ENCODE data around the gene GATC. TPM values are rescaled to one million over a fixed set of nuclear protein-coding genes. Genes with fewer than 3 reads are reported as not detected.
A peak's percentile ranks its signal among the peaks of the same experiment; 100 is the strongest.
"Not testable (repeated sequence)": the region's sequence is repeated elsewhere in the genome, so short reads cannot be mapped to it uniquely, and the experiment has no call there.

GATC gene
- total RNA-seq, 1 experiment from 2014 or later, result 17.7 TPM

GRCh38 chr12:120437735-120438494, 8.3 kb upstream of the GATC start, which contains the start of gene COX6A1:
Gene COX6A1 (plus strand): TSS chr12:120438113. CDS start chr12:120438127, 14 bp downstream.
- DNase-seq (ENCODE audit: low read depth), result peak; percentile 94

DNA sequence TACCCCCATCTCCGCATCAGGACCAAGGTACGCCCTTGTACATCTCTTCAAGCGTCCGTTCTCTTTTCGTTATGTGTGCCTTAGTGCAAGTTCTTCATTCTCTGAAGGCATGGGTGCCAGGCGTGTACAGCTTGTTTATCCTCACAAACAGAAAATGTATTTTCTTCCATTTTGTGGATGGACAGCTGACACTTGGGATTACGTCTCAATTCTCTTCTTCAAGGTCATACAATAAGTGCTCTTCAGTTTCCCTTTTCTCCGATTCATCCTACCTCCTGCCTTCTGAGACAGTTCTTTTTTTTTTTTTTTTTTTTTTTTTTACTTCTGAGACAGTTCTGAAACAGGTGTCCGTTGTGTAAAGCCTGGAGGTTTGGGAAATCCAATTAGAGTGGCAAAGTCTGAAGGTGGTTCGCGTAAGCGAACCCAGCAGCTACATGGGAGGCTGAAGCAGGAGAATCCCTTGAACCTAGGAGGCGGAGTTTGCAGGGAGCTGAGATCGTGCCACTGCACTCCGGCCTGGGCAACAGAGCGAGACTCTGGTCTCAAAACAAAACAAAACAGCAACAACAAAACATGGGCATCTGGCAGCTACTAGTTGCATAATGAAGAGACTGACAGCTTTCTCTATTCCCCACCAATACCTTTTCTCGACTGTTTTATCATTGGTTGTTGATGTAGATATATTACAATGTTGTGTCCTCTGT, 7.6 kb upstream of the GATC start:
- no peak for DNase-seq (ENCODE audit: low read depth)

DNA sequence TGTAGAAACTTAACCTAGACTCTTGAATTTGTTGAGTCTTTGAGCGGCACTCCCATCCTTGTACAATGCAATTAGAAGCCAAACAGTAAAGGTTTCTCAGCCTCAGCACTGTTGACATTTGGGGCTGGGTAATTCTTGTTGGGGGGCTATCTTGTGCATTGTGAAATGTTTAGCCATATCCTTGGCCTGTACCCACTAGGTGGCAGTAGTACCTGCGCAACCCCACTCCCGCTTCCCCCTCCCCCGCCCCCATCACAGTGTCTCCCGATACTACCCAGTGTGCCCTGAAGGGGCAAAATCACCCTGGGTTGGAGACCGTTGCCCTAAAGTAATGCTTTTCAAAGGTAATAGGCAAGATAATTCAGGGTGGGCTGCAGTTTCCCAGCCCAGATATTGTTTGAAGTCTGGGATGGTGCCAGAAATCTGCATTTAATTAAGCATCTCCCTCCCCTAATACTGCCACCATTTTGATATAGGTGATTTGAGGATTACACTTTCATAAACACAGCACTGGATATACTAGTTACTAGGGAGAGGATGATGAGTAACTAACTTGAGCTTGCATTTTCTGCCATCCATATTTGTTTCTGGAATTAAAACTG, 6.5 kb upstream of the GATC start:
- DNase-seq (ENCODE audit: low read depth), result peak; percentile 63

DNA sequence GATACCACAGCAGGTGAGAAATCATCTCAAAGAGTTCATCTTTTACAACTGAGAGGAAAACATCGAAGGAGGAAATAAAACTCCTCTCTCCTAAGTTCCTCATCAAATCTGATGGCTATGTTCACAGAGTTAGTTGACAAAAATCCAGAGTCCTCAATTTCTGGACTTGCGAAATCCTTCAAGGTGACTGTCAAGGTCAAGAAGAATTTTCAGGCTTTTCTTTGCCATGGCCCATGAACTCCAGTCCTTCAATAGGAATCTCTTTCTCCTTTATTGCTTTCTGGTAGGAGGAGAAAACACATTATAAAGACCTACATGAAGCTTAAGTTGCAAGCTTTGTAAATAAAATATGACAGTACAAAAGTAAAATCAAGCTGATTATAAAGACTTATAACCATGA, 1.6 kb upstream of the GATC start:
- no peak for DNase-seq (ENCODE audit: low read depth)

DNA sequence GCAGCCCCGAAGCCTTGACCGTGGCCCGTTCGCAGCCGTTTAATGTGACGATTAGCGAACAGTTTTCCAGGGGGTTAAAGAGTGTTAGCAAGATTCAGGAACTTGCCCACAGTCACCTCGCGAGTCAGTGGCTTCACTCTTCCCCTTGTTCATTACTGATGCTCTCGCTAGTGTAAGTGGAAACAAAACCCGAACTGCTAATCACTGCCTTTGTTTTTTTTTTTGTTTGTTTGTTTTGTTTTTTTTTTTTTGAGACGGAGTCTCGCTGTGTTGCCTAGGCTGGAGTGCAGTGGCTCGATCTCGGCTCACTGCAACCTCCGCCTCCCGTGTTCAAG, 567 bp downstream of the GATC start:
- DNase-seq (ENCODE audit: low read depth), result not testable (repeated sequence)

DNA sequence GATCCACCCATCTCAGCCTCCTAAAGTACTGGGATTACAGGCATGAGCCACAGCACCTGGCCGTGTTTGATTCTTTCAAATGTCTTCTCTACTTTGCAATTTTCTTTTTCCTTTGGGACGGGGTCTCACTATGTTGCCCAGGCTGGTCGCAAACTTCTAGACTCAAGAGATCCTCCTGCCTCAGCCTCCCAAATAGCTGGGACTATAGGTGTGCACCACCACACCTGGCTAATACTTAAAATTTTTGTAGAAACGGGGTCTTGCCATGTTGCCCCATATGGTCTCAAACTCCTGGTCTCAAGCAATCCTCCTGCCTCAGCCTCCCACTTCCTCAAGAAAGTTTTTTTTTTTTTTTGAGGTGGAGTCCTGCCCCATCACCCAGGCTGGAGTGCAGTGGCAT, 1.7 kb downstream of the GATC start:
- no peak for DNase-seq (ENCODE audit: low read depth)

DNA sequence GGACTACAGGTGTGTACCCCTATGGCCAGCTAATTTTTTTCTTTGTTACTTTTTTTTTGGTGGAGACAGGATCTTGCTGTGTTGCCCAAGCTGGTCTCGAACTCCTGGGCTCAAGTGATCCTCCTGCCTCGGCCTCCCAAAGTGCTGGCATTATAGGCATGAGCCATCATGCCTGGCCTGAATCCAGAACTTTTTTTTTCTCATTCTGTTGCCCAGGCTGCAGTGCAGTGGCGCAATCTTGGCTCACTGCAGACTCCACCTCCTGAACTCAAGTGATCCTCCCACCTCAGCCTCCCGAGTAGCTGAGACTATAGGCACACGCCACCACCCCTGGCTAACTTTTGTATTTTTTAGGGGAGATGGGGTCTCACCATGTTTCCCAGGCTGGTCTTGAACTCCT, 6.3 kb downstream of the GATC start:
- not testable (repeated sequence) for DNase-seq (ENCODE audit: low read depth)

DNA sequence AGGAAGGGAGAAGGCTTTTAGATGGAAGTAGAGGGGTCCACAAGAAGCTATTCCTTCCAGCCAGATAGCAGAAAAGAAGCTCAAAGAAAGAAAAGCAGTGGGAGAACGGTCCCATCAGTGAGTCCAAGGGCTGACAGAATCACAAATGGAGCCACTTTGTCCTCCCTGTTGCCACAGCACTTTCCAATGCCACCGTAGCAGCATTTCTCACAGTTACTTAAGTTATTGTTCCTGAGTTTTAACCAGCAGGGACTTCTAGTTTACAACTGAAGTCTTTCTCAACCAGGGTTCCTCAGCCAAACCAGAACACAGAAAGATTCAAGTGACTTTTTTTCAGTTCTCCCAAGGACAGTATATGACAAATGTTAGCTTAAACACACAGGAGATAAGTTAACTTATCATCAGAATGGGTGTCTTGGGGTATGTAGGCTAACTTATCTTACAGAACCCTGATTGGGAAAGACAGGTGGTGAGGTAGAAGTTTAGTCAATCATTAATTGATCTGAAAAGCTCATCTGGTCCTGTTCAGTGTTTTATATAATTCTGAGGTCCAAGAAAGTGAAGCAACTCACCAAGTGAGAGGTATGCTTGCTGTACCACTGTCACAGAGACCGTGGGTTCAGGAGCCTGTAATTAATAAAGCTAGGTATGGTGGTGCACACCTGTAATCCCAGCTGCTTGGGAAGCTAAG, 7.0 kb downstream of the GATC start:
- no peak for DNase-seq (ENCODE audit: low read depth)

DNA sequence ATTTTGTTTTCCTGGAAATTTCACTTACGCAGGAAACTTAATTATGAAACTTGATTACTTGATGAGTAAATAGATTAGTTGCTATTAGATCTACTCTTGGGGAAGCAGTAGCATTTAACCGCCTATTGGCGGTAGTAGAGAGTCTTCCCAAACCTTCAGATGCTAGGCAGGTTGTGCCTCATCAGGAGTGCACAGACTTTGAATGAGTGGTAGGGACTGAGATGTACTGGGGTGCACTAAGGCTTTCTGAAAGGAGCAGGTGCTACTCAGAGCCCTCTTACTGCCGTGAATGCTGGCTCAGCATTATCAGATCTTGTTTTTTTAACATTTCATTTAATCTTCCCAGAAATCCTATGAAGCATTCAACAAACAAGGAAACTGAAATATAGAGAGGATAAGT, 7.7 kb downstream of the GATC start:
- DNase-seq (ENCODE audit: low read depth), result peak; percentile 35

DNA sequence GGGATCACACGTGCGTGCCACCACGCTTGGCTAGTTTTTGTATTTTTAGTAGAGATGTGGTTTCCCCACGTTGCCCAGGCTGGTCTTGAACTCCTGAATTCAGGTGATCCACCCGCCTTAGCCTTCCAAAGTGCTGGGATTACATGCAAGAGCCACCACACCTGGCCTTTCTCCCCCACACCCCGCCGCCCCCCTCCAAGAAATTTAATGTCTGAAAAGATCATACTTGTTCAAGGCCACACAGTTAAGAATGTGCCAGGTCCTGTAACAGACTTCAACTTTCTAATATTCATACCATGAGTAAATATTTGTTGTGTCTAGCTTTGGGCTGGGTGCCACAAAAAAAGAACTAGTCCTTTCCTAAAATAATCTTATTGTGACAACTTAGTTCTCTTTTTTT, 9.1 kb downstream of the GATC start:
- no peak for DNase-seq (ENCODE audit: low read depth)

DNA sequence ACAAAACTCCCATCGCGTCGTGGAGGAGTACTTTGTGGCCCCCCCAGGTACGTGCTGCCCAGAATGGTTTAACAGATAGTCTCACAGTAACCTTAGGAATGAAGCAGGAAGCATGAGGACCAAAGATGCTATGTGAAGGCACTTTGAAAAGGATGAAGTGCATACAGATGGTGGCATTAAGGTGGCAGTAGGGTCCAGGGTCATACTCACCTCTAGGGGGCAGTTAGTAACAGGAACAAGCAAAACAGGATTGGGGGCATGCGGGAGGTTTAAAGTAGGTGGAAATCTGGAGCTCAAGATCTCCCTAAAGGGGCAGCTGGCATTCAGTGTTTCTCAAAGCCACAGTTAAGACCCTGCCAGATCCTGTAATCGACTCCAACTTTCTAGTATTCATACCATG, 10.9 kb downstream of the GATC start:
- no peak for DNase-seq (ENCODE audit: low read depth)

GRCh38 chr12:120460157-120460556, 13.9 kb downstream of the GATC start:
- no peak for DNase-seq (ENCODE audit: low read depth)

- DNase-seq (ENCODE audit: low read depth), result no peak
These were observed 15.9 kb downstream of the GATC start for GRCh38 chr12:120462099-120462640.

GRCh38 chr12:120463712-120464111, 17.5 kb downstream of the GATC start:
- no peak for DNase-seq (ENCODE audit: low read depth)

DNA sequence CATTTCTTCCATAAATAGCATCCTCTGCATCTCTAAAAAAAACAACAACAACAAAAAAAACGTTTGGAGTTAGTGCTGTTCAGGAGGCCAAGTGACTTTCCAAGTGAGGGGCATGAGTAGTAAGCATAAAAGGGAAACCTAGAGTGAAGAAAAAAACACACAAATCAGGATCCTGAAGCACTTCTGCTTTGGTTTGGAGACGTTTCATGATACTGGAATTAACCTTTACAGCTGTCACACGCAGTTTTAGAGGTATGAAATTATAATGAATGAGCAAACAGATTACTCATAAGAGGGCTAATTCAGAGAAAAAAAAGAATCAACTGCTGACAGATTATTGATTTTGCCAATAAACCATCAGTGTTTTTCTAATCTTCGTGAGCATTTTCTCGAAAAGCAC, 19.5 kb downstream of the GATC start:
- DNase-seq (ENCODE audit: low read depth), result no peak

- peak; percentile 36 for DNase-seq (ENCODE audit: low read depth)
These were observed 20.5 kb downstream of the GATC start for GRCh38 chr12:120466560-120467315.

- DNase-seq (ENCODE audit: low read depth), result no peak
These were observed 21.2 kb downstream of the GATC start for GRCh38 chr12:120467439-120467838.

- peak; percentile 59 for DNase-seq (ENCODE audit: low read depth)
These were observed 22.1 kb downstream of the GATC start for GRCh38 chr12:120468325-120468820.

- DNase-seq (ENCODE audit: low read depth), result no peak
These were observed 22.7 kb downstream of the GATC start for GRCh38 chr12:120468821-120469449.

DNA sequence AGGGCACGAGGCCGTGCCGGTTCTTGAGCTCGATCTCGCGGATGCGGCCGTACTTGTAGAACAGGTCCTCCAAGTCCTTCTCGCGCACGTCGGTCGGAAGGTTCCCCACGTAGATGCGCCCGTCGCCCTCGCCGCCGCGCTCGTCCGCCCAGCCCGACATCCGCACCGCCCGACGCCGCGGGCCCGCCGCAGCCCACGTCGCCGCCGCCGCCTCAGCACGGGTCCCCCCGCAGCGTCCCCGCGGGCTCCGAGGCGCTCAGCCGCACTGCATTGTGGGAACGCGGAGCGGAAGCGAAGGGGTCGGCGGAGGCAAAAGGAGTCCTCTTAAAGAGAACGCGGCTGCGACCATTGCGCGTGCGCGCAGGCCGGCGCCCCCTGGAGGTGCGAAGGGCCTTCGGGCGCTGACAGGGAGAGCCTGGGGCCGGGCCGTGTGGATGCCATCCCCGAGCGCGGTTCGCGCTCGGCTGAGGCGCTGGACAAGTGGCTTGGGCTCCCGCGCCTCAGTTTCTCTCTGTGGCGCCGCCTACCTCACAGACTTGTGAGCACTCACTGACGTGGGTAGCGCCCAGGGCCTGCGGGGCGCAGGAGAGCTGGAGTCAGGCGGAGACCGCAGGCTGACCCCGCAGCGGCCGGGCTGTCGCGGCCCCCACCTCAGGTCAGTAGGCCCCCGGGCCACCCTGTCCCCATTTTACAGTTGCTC, 23.4 kb downstream of the GATC start, which contains the start of gene SRSF9:
TSS of gene SRSF9 (minus strand) at position 299 of the 700 bp plus-strand sequence. CDS start at position 160, 139 bp downstream.
- DNase-seq (ENCODE audit: low read depth), result peak; percentile 92

All from RPMI7951 (cell line).